Central memory CD8-positive, alpha-beta T cell (primary cell): ENCODE data around the gene ATP5MC3.

Experiments
- ATAC-seq: fragments of 150-1000 bp; cut with Tn5 transposase; replicated peaks from 2 replicates; pipeline ENCODE4 v1.10.0; 2022; ENCODE audit warnings: mild to moderate bottlenecking, moderate FRiP score, moderate number of reproducible peaks; ENCODE audit not compliant: poor library complexity, severe bottlenecking; ENCODE audit errors: extremely low read depth
- DNase-seq, 2 donors: peaks; one replicate each; pipeline ENCODE4 v3.0.0; 2021; ENCODE audit warnings: low spot score in 2 of 2
- H3K27ac Mint-ChIP-seq: one replicate; pipeline ENCODE4 v1.8.0; 2022; ENCODE audit warnings: low read depth, mild to moderate bottlenecking, moderate library complexity, mixed read lengths
- H3K27me3 Mint-ChIP-seq: one replicate; pipeline ENCODE4 v1.8.0; 2022; ENCODE audit warnings: mixed read lengths
- H3K36me3 Mint-ChIP-seq: one replicate; pipeline ENCODE4 v1.8.0; 2022; ENCODE audit warnings: mild to moderate bottlenecking, moderate library complexity, mixed read lengths; ENCODE audit not compliant: insufficient read depth
- H3K4me1 Mint-ChIP-seq: one replicate; pipeline ENCODE4 v1.8.0; 2022; ENCODE audit warnings: mixed read lengths
- H3K4me3 Mint-ChIP-seq: one replicate; pipeline ENCODE4 v1.8.0; 2022; ENCODE audit warnings: mild to moderate bottlenecking, moderate library complexity, mixed read lengths
- H3K9me3 Mint-ChIP-seq: one replicate; pipeline ENCODE4 v1.8.0; 2022; ENCODE audit warnings: mixed read lengths

The ATP5MC3 gene

DNA sequence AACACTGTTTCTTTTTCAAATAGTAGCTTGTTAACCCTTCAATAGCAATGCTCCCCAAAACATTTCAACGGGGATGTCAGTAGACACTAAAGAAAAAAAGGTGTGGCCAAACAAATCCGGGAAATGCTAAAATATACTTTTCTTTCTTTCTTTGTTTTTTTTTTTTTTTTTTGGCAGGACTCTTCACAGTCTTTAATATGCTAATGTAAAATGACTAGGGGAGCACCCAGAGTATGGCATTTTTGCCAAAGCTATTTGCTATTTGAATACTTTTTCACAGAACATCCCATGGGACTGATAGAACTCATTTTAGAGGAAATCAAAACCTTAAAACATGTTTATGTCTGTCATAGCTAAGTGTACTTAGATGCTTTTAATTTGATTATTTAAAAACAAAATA is 45.6 kb downstream of the ATP5MC3 start:
- ATAC-seq (no peak), DNase-seq (no peak)
- no peak overlapping the region for H3K27ac Mint-ChIP-seq
- no peaks in the 10 kb centered on the region for H3K9me3 Mint-ChIP-seq
- no peaks in the 10 kb centered on the region for H3K27me3 Mint-ChIP-seq
- H3K4me1 Mint-ChIP-seq, result peaks cover 39% of the 10 kb centered on the region
- peaks cover 34% of the 10 kb centered on the region for H3K36me3 Mint-ChIP-seq
- H3K4me3 Mint-ChIP-seq, result no peak overlapping the region

DNA sequence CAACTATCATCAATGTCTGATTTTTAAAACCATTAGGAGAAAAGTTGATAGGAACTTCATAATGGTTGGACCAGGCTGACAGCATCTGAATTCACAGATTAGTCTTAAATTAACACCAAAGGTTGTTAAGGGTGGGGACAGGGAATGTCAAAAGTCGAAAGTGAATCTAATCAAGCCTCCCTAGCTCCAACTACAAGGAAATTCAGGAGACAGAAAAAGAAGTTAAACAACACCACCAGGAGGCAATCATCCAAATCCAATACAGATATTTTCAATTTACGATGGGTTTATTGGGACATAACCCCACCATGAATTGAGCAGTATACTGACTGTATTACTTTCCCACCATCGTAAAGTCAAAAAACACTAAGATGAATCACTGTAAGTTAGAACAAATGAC is 46.3 kb downstream of the ATP5MC3 start:
- Mint-ChIP-seq H3K4me3 (no peak overlapping the region), H3K27me3 (no peaks in the 10 kb centered on the region), H3K36me3 (peaks cover 36% of the 10 kb centered on the region), H3K9me3 (no peaks in the 10 kb centered on the region), H3K4me1 (peaks cover 39% of the 10 kb centered on the region), H3K27ac (no peak overlapping the region)
- DNase-seq (no peak), ATAC-seq (no peak)

GRCh38 chr2:175131252-175131651 is 50.3 kb downstream of the ATP5MC3 start:
- Mint-ChIP-seq H3K27ac (no peak overlapping the region), H3K9me3 (no peaks in the 10 kb centered on the region), H3K36me3 (peaks cover 43% of the 10 kb centered on the region), H3K4me3 (no peak overlapping the region), H3K27me3 (no peaks in the 10 kb centered on the region), H3K4me1 (peaks cover 15% of the 10 kb centered on the region)
- DNase-seq (no peak), ATAC-seq (no peak)

DNA sequence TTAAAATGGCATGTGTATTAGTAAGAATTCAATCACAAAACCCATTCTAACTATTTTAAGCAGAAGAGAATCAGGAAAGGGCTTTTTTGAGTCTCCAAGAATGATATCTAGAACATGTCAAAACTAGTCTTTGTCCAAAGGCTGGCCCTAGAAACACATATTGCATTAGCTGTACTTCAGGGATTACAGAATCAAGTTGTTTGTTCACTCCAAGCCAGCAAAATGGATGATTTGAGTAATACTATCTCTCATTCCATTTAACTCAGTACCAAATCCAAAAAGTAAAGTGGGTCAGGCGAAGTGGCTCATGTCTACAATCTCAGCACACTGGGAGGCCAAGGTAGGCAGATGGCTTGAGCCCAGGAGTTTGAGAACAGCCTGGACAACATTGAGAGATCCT is 54.8 kb downstream of the ATP5MC3 start:
- ATAC-seq (no peak), DNase-seq (no peak)
- Mint-ChIP-seq H3K27me3 (no peaks in the 10 kb centered on the region), H3K9me3 (no peaks in the 10 kb centered on the region), H3K27ac (no peak overlapping the region), H3K4me1 (peaks cover 14% of the 10 kb centered on the region), H3K36me3 (peaks cover 24% of the 10 kb centered on the region), H3K4me3 (no peak overlapping the region)
